Heart left ventricle (tissue), 16 donors: ENCODE data around the gene ANKRD44. TPM values are rescaled to one million over a fixed set of nuclear protein-coding genes. Genes with fewer than 3 reads are reported as not detected.
A peak's percentile ranks its signal among the peaks of the same experiment; 100 is the strongest.

Source experiments
- ATAC-seq, 4 donors: fragments of 200-7000 bp; cut with Tn5 transposase; one replicate each; pipeline ENCODE4 v1.9.1; 2020 to 2022; ENCODE audit warnings: moderate library complexity in 4 of 4, mild to moderate bottlenecking in 3 of 4, moderate number of reproducible peaks in 1 of 4
- DNase-seq, 5 donors: peaks; one replicate each; pipeline ENCODE4 v3.0.0-alpha.2; 2020
- H3K27ac ChIP-seq, 12 donors: fragments of 200-600 bp; sonication (generic) in 4 of 12; one replicate each; pipeline versions ENCODE4 v1.5.0 to v1.8.0; 2016 to 2022; ENCODE audit warnings: mild to moderate bottlenecking in 2 of 12
- H3K27me3 ChIP-seq, 9 donors: fragments of 200-600 bp; sonication (generic) in 2 of 9; one replicate each; pipeline versions ENCODE4 v1.5.1 to v1.8.0; 2016 to 2022; ENCODE audit warnings: mild to moderate bottlenecking in 3 of 9
- H3K36me3 ChIP-seq, 9 donors: fragments of 200-600 bp; sonication (generic) in 2 of 9; one replicate each; pipeline versions ENCODE4 v1.5.0 to v1.8.0; 2018 to 2022; ENCODE audit warnings: mild to moderate bottlenecking in 2 of 9
- H3K4me1 ChIP-seq, 12 donors: fragments of 200-600 bp; sonication (generic) in 4 of 12; one replicate each; pipeline versions ENCODE4 v1.5.0 to v1.8.0; 2016 to 2022; ENCODE audit warnings: mild to moderate bottlenecking in 3 of 12
- H3K4me3 ChIP-seq, 12 donors: fragments of 200-600 bp; sonication (generic) in 4 of 12; one replicate each; pipeline versions ENCODE4 v1.5.0 to v1.8.0; 2017 to 2022; ENCODE audit warnings: mild to moderate bottlenecking in 9 of 12, moderate library complexity in 4 of 12
- H3K9me3 ChIP-seq, 12 donors: fragments of 200-600 bp; sonication (generic) in 4 of 12; one replicate each; pipeline versions ENCODE4 v1.5.0 to v1.8.0; 2016 to 2022; ENCODE audit warnings: mild to moderate bottlenecking in 1 of 12
- POLR2A ChIP-seq, 2 donors: fragments of 450-650 bp; IDR thresholded peaks; one replicate each; pipeline ENCODE4 v1.6.1; 2017; ENCODE audit warnings: antibody characterized with exemption in 2 of 2, mild to moderate bottlenecking in 2 of 2, moderate library complexity in 2 of 2
- WGBS, 4 donors: extraction: QIAGEN DNeasy Blood & Tissue Kit in 2 of 4; methylation state at CpG; one replicate each; pipeline versions ENCODE4 v1.1.5 to v1.1.7; 2013 to 2018; 5-methylcytosine and 5-hydroxymethylcytosine counted together
- intact Hi-C, 10 donors: fragments of 100-400 bp; cut with DNase I; formaldehyde crosslinking; loops; one replicate each; pipeline versions ENCODE4 v1.11.1 to v1.14.2; 2022
- polyA plus RNA-seq, 2 donors: library from polyadenylated mRNA; stranded (reverse); fragments of 200-250 nt; gene quantifications; one replicate each; pipeline ENCODE4 v1.2.3, GENCODE V29; 2013
- total RNA-seq, 9 donors: library from RNA; depleted of rRNA in 2 of 9; stranded (reverse); fragments of >200 nt in 2 of 9; fragmentation: NEBNext Ultra II Directional in 3 of 9; extraction: Animal tissue kit (Norgen Biotek cat#: 25700) in 3 of 9; gene quantifications; one replicate each; pipeline versions ENCODE4 v1.1.0 to v1.2.4, GENCODE V29; 2016 to 2023
- TF ChIP-seq, protein P1 (sequence below), 12 donors: fragments of 200-600 bp; sonication (generic) in 4 of 12; IDR thresholded peaks; one replicate each; pipeline versions ENCODE4 v1.5.0 to v1.8.0; 2018 to 2022; ENCODE audit warnings: antibody characterized with exemption in 12 of 12, mild to moderate bottlenecking in 5 of 12
- donor health status: ischemic (EF 13 %, LVEDD 7.1; RV severe dilation, severe dysfunction).
- donor health status: healthy with polysubstance abuse.
- donor health status: DM: no; HTN: yes; CAD: no.
- donor health status: DM: no; HTN: no; CAD: no.
- donor health status: ischemic (EF 25% LVEDD 6.9; RV normal size, moderate dysfunction).
- donor health status: ischemic (EF 25% LVEDD 5.7; RV mildly dilated, moderate dysfunction).
- donor health status: healthy.
- donor health status: DM: yes; HTN: yes; CAD: no.
- donor health status: ischemic (EF 35%, LVEDD 5.7; RV mildly dilated, moderate dysfunction).
- donor health status: nonischemic (EF 11% LVEDD 7.7; RV severe dilation, severe dysfunction).
- donor health status: DM: yes; HTN: yes; CAD: no.
- donor health status: PGD.
- donor health status: ischemic (EF 29% LVEDD 5.4; RV normal size, mild dysfunction).
- donor health status: nonischemic (EF 23%, LVEDD 6.1; RV moderate dilation, normal function).

Gene ANKRD44
- total and polyA plus RNA-seq, 11 donors, result 2.4 to 30.6 (median 8.4) TPM

- peak overlapping the region in 10 of 12 donors; percentile 18 to 57 (median 33) for H3K4me3 ChIP-seq
- DNase-seq (peak in 1 of 5 donors; percentile 29), ATAC-seq (peak in 3 of 4 donors; percentile 66 to 71 (median 67))
- H3K36me3 ChIP-seq, result no peaks in the 10 kb centered on the region
- H3K27me3 ChIP-seq, result no peaks in the 10 kb centered on the region
- peaks cover 0 to 3% (median 0%) of the 10 kb centered on the region in 12 donors for H3K9me3 ChIP-seq
- peaks cover 0 to 16% (median 0%) of the 10 kb centered on the region in 12 donors for H3K4me1 ChIP-seq
- WGBS, 4 donors, result 15 to 30% (median 23%) methylated on average over 7 of the region's 7 CpGs
- intact Hi-C loops, result no loop called here
- peak overlapping the region in 6 of 12 donors; percentile 3 to 25 (median 14) for H3K27ac ChIP-seq
- no peak for TF ChIP-seq POLR2A (IDR thresholded peaks at IDR 0.05)
- TF ChIP-seq, protein P1, sequence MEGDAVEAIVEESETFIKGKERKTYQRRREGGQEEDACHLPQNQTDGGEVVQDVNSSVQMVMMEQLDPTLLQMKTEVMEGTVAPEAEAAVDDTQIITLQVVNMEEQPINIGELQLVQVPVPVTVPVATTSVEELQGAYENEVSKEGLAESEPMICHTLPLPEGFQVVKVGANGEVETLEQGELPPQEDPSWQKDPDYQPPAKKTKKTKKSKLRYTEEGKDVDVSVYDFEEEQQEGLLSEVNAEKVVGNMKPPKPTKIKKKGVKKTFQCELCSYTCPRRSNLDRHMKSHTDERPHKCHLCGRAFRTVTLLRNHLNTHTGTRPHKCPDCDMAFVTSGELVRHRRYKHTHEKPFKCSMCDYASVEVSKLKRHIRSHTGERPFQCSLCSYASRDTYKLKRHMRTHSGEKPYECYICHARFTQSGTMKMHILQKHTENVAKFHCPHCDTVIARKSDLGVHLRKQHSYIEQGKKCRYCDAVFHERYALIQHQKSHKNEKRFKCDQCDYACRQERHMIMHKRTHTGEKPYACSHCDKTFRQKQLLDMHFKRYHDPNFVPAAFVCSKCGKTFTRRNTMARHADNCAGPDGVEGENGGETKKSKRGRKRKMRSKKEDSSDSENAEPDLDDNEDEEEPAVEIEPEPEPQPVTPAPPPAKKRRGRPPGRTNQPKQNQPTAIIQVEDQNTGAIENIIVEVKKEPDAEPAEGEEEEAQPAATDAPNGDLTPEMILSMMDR (IDR thresholded peaks at IDR 0.05), result no peak
These were observed 343.5 kb downstream of the ANKRD44 start for GRCh38 chr2:196967116-196967515.

- no peak for DNase-seq
- Histone ChIP-seq H3K27me3 (no peaks in the 10 kb centered on the region), H3K9me3 (peaks cover 0 to 3% (median 0%) of the 10 kb centered on the region in 12 donors), H3K27ac (no peak overlapping the region), H3K36me3 (no peaks in the 10 kb centered on the region), H3K4me3 (peak overlapping the region in 1 of 12 donors; percentile 18), H3K4me1 (peaks cover 0 to 16% (median 0%) of the 10 kb centered on the region in 12 donors)
- intact Hi-C loops, result no loop called here
- 53 to 71% (median 62%) methylated on average over 3 of the region's 3 CpGs for WGBS, 4 donors
- TF ChIP-seq POLR2A (IDR thresholded peaks at IDR 0.05), result no peak
- TF ChIP-seq, protein P1 (IDR thresholded peaks at IDR 0.05), result no peak
- no peak for ATAC-seq
These were observed 344.5 kb downstream of the ANKRD44 start for GRCh38 chr2:196966061-196966460.

GRCh38 chr2:196965651-196966050 lies 344.9 kb downstream of the ANKRD44 start:
- Histone ChIP-seq H3K27ac (no peak overlapping the region), H3K36me3 (no peaks in the 10 kb centered on the region), H3K9me3 (peaks cover 0 to 3% (median 0%) of the 10 kb centered on the region in 12 donors), H3K4me1 (peaks cover 0 to 16% (median 0%) of the 10 kb centered on the region in 12 donors), H3K27me3 (no peaks in the 10 kb centered on the region), H3K4me3 (no peak overlapping the region)
- intact Hi-C loops, result no loop called here
- TF ChIP-seq, protein P1 (IDR thresholded peaks at IDR 0.05), result no peak
- TF ChIP-seq POLR2A (IDR thresholded peaks at IDR 0.05), result no peak
- DNase-seq (no peak), ATAC-seq (no peak)
- WGBS, 4 donors, result 72 to 83% (median 80%) methylated on average over 4 of the region's 4 CpGs

GRCh38 chr2:196963961-196964360 lies 346.6 kb downstream of the ANKRD44 start:
- 85 to 100% (median 91%) methylated on average over 1 of the region's 1 CpG for WGBS, 4 donors

More at GRCh38 chr2:196963961-196964360, 346.6 kb downstream of the ANKRD44 start:
- H3K27ac ChIP-seq, result no peak overlapping the region
- no peaks in the 10 kb centered on the region for H3K27me3 ChIP-seq
- H3K9me3 ChIP-seq, result peaks cover 0 to 3% (median 0%) of the 10 kb centered on the region in 12 donors
- no peaks in the 10 kb centered on the region for H3K36me3 ChIP-seq
- TF ChIP-seq POLR2A (IDR thresholded peaks at IDR 0.05), result no peak
- TF ChIP-seq, protein P1 (IDR thresholded peaks at IDR 0.05), result no peak
- ATAC-seq (no peak), DNase-seq (no peak)
- no peak overlapping the region for H3K4me3 ChIP-seq
- H3K4me1 ChIP-seq, result peaks cover 0 to 16% (median 0%) of the 10 kb centered on the region in 12 donors
- intact Hi-C loops, result no loop called here
